WI38 (cell line): ENCODE data around the gene HOXB8.

Experiments used
- H3K4me3 ChIP-seq: 2 replicates; pipeline ENCODE4 v1.5.1; 2011; ENCODE audit warnings: low read depth, mild to moderate bottlenecking, control low read depth, low read length
- CTCF ChIP-seq: IDR thresholded peaks from 2 replicates; pipeline ENCODE4 v1.5.1; 2012; ENCODE audit warnings: low read depth, mild to moderate bottlenecking, control low read depth, low read length

Gene HOXB8

GRCh38 chr17:48625495-48626244 lies 10.6 kb upstream of the HOXB8 start:
- H3K4me3 ChIP-seq: peak overlapping the region; percentile 43
- TF ChIP-seq CTCF: no peak

GRCh38 chr17:48624544-48625494 lies 9.7 kb upstream of the HOXB8 start:
- TF ChIP-seq CTCF: no peak
- peak overlapping the region; percentile 43 for H3K4me3 ChIP-seq

- no peak overlapping the region for H3K4me3 ChIP-seq
- TF ChIP-seq CTCF: no peak
Observed at GRCh38 chr17:48624118-48624517, 9.0 kb upstream of the HOXB8 start.

GRCh38 chr17:48623583-48623982 lies 8.5 kb upstream of the HOXB8 start:
- TF ChIP-seq CTCF: no peak
- H3K4me3 ChIP-seq: no peak overlapping the region

GRCh38 chr17:48622857-48623256 lies 7.8 kb upstream of the HOXB8 start:
- no peak overlapping the region for H3K4me3 ChIP-seq
- no peak for TF ChIP-seq CTCF

GRCh38 chr17:48621410-48622392 lies 6.6 kb upstream of the HOXB8 start:
- no peak overlapping the region for H3K4me3 ChIP-seq
- TF ChIP-seq CTCF: no peak
